ENCODE data around the gene PRB2. TPM values are rescaled to one million over a fixed set of nuclear protein-coding genes. Genes with fewer than 3 reads are reported as not detected.

PRB2 gene
- total and polyA plus RNA-seq, 10 of the 15 experiments (the other 5 are each of a cell fraction or from before 2014, with no cell fraction given), result not detected

DNA sequence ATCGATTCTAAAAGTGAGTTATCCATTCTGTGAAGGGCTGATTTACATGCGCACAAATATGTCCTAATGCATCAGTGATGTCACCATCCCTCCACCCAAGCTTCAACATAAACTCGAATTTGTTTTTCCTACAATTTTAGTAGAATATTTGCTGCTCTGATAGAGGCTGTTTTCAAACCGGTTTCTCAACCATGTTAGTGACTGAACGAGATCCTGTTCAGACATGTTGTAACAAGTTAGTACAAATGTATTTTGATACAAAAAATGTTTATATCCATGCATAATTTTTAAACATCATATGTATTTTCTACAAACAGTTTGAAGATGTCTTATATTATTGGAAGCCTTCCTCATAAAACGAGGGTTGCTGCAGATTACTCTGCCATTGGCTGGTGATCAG is 12.7 kb upstream of the PRB2 start:
- no TSS peak for BruUV-seq (replicated peaks)
- RAD21 ChIA-PET (ENCODE audit: unreplicated experiment), result no interaction called here
- H3K79me2 ChIP-seq (ENCODE audit: control insufficient read depth, insufficient read depth, low read length), result no peaks in the 10 kb centered on the region
- 49% methylated on average over 6 of the region's 6 CpGs for WGBS (ENCODE audit: insufficient coverage, insufficient replicate concordance, low lambda C conversion rate, missing lambda C conversion rate)
- POLR2A ChIA-PET, result no interaction called here
- H3K27me3 ChIP-seq (replicated peaks in 1 of 2; ENCODE audit: control insufficient read depth in 2 of 2, insufficient read depth in 2 of 2, low read length in 1 of 2), result no peaks in the 10 kb centered on the region; a peak in 1 of 4 replicates
- CTCF ChIA-PET, result no interaction called here
- H3K36me3 ChIP-seq (ENCODE audit: control insufficient read depth in 2 of 2, insufficient read depth in 2 of 2, low read length in 1 of 2), result no peaks in the 10 kb centered on the region
- H3K4me1 ChIP-seq (ENCODE audit: control insufficient read depth, insufficient read depth, low read length), result no peaks in the 10 kb centered on the region
- in situ Hi-C loops (cut with MboI) (no loop called here), intact Hi-C loops (cut with micrococcal nuclease; ENCODE audit: unreplicated experiment) (no loop called here)
- H3K9me3 ChIP-seq (replicated peaks; ENCODE audit: control insufficient read depth, insufficient read depth, low read length), result no peaks in the 10 kb centered on the region; the same call in 2 of the 3 replicates
- H3K4me3 ChIP-seq, result no peak overlapping the region
- SMC1A ChIA-PET (ENCODE audit: uncharacterized antibody, unreplicated experiment), result no interaction called here
- H3K4me2 ChIP-seq (ENCODE audit: control insufficient read depth, insufficient read depth), result no peak overlapping the region
- no peak overlapping the region for H3K27ac ChIP-seq (ENCODE audit: control insufficient read depth, insufficient read depth)
- no peak for ATAC-seq
- no peak overlapping the region for H2AFZ ChIP-seq (ENCODE audit: control insufficient read depth, low read depth, low read length)
- FAIRE-seq, result no peak
- H4K20me1 ChIP-seq (ENCODE audit: control insufficient read depth, insufficient read depth), result no peaks in the 10 kb centered on the region
- no peak for DNase-seq (ENCODE audit: low read depth, low spot score)
- no peak overlapping the region for H3K9ac ChIP-seq (ENCODE audit: control insufficient read depth, insufficient read depth, low read length)
- TF ChIP-seq USF2 (IDR thresholded peaks at IDR 0.05; ENCODE audit: borderline replicate concordance, low read depth, low read length), result no peak
- no peak for TF ChIP-seq ZBTB11 (CRISPR knock-in tag; IDR thresholded peaks at IDR 0.05)
- no peak for TF ChIP-seq ZNF24 (IDR thresholded peaks at IDR 0.05)
- TF ChIP-seq, protein P1, sequence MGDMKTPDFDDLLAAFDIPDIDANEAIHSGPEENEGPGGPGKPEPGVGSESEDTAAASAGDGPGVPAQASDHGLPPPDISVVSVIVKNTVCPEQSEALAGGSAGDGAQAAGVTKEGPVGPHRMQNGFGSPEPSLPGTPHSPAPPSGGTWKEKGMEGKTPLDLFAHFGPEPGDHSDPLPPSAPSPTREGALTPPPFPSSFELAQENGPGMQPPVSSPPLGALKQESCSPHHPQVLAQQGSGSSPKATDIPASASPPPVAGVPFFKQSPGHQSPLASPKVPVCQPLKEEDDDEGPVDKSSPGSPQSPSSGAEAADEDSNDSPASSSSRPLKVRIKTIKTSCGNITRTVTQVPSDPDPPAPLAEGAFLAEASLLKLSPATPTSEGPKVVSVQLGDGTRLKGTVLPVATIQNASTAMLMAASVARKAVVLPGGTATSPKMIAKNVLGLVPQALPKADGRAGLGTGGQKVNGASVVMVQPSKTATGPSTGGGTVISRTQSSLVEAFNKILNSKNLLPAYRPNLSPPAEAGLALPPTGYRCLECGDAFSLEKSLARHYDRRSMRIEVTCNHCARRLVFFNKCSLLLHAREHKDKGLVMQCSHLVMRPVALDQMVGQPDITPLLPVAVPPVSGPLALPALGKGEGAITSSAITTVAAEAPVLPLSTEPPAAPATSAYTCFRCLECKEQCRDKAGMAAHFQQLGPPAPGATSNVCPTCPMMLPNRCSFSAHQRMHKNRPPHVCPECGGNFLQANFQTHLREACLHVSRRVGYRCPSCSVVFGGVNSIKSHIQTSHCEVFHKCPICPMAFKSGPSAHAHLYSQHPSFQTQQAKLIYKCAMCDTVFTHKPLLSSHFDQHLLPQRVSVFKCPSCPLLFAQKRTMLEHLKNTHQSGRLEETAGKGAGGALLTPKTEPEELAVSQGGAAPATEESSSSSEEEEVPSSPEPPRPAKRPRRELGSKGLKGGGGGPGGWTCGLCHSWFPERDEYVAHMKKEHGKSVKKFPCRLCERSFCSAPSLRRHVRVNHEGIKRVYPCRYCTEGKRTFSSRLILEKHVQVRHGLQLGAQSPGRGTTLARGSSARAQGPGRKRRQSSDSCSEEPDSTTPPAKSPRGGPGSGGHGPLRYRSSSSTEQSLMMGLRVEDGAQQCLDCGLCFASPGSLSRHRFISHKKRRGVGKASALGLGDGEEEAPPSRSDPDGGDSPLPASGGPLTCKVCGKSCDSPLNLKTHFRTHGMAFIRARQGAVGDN (IDR thresholded peaks at IDR 0.05), result no peak
- TF ChIP-seq, protein P2, sequence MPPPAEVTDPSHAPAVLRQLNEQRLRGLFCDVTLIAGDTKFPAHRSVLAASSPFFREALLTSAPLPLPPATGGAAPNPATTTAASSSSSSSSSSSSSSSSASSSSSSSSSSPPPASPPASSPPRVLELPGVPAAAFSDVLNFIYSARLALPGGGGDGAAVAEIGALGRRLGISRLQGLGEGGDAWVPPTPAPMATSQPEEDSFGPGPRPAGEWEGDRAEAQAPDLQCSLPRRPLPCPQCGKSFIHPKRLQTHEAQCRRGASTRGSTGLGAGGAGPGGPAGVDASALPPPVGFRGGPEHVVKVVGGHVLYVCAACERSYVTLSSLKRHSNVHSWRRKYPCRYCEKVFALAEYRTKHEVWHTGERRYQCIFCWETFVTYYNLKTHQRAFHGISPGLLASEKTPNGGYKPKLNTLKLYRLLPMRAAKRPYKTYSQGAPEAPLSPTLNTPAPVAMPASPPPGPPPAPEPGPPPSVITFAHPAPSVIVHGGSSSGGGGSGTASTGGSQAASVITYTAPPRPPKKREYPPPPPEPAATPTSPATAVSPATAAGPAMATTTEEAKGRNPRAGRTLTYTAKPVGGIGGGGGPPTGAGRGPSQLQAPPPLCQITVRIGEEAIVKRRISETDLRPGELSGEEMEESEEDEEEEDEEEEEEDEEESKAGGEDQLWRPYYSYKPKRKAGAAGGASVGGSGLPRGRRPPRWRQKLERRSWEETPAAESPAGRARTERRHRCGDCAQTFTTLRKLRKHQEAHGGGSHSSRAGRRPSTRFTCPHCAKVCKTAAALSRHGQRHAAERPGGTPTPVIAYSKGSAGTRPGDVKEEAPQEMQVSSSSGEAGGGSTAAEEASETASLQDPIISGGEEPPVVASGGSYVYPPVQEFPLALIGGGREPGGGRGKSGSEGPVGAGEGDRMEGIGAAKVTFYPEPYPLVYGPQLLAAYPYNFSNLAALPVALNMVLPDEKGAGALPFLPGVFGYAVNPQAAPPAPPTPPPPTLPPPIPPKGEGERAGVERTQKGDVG (CRISPR knock-in tag; IDR thresholded peaks at IDR 0.05), result no peak
- TF ChIP-seq, protein P3, sequence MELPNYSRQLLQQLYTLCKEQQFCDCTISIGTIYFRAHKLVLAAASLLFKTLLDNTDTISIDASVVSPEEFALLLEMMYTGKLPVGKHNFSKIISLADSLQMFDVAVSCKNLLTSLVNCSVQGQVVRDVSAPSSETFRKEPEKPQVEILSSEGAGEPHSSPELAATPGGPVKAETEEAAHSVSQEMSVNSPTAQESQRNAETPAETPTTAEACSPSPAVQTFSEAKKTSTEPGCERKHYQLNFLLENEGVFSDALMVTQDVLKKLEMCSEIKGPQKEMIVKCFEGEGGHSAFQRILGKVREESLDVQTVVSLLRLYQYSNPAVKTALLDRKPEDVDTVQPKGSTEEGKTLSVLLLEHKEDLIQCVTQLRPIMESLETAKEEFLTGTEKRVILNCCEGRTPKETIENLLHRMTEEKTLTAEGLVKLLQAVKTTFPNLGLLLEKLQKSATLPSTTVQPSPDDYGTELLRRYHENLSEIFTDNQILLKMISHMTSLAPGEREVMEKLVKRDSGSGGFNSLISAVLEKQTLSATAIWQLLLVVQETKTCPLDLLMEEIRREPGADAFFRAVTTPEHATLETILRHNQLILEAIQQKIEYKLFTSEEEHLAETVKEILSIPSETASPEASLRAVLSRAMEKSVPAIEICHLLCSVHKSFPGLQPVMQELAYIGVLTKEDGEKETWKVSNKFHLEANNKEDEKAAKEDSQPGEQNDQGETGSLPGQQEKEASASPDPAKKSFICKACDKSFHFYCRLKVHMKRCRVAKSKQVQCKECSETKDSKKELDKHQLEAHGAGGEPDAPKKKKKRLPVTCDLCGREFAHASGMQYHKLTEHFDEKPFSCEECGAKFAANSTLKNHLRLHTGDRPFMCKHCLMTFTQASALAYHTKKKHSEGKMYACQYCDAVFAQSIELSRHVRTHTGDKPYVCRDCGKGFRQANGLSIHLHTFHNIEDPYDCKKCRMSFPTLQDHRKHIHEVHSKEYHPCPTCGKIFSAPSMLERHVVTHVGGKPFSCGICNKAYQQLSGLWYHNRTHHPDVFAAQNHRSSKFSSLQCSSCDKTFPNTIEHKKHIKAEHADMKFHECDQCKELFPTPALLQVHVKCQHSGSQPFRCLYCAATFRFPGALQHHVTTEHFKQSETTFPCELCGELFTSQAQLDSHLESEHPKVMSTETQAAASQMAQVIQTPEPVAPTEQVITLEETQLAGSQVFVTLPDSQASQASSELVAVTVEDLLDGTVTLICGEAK (IDR thresholded peaks at IDR 0.05; ENCODE audit: borderline replicate concordance), result no peak
- TF ChIP-seq RB1 (IDR thresholded peaks at IDR 0.05; ENCODE audit: borderline replicate concordance), result no peak
